HG02884 (cell line): ENCODE results near the gene INPP4B.

ENCODE experiments used
- ATAC-seq: cut with Tn5 transposase; IDR thresholded peaks from one replicate; pipeline ENCODE4 v1.9.1; 2021; ENCODE audit warnings: mild to moderate bottlenecking, moderate library complexity; ENCODE audit not compliant: unreplicated experiment

The INPP4B gene

DNA sequence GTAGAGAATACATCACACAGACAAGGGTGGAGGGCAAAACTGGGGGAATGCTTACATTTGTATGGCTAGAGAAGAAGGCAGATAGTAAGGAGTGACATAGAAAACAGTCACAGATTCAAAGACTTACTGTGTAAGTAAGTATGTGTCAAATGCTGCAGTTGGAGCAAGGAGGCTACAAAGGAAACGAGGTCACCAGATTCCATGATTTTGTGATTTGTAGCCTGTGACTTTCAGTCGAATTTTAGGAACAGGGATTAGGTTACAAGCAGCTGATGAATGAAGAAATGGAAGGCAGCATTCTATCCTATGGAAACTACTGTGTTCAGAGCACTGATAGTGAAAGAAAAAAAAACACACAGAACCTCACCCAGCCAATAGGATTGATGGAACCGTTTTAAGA is 801.8 kb downstream of the INPP4B start:
- ATAC-seq: no peak

DNA sequence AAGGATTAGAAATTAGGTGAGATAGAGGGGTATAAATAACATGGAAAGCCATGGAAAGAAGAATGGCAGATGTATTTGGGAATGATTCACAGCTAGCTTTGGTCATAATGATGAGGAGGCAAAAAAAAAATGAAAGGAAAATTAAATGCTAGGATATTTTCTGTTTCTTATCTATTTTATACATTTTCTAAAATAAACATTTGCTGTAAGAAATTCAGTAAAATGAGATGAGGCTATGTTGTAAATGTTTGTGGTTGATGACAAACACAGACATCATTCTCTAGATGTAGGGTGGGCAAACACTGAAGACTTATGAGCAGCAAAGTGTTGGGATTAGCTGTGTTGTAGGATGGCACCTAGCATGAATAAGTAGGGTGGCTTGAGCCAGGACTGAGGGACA is 802.6 kb downstream of the INPP4B start:
- ATAC-seq: no peak

DNA sequence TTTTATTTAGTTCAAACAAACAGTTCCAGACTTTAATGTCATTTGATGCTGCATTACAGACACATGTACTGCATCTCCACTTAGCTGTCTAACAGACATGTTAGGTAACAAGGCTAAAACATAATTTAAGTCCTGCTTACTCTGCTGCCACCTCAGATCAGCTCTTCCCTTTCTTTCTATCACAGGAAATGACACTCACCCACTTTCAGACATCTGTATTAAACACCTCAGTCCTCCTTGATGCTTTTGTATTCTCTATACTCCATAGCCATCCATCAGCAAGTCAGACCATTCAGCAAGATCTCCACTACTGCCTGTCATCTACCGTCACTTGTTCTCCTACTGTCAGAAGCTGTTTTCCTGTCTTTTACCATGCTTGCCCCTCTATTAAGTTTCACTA is 804.3 kb downstream of the INPP4B start:
- ATAC-seq: no peak

DNA sequence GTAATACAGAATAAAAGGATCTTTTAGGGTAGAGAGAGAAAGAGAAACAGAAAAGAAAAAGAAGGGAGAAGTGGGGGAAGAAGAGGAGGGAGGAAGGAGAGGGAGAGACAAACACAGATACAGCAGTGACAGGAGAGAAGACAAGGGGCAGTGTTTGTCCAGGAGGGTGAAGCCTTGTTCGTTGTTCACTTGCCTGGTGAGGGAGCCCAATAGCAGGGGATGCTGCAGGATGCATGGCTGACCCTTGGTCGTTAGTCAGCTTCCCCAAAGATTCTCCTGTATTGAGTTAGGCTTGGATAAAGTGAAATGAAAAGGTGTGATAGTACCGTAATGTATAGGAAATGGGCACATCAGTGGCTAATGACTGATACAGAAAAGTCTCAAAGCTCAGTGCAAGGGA is 806.1 kb downstream of the INPP4B start:
- ATAC-seq: no peak

DNA sequence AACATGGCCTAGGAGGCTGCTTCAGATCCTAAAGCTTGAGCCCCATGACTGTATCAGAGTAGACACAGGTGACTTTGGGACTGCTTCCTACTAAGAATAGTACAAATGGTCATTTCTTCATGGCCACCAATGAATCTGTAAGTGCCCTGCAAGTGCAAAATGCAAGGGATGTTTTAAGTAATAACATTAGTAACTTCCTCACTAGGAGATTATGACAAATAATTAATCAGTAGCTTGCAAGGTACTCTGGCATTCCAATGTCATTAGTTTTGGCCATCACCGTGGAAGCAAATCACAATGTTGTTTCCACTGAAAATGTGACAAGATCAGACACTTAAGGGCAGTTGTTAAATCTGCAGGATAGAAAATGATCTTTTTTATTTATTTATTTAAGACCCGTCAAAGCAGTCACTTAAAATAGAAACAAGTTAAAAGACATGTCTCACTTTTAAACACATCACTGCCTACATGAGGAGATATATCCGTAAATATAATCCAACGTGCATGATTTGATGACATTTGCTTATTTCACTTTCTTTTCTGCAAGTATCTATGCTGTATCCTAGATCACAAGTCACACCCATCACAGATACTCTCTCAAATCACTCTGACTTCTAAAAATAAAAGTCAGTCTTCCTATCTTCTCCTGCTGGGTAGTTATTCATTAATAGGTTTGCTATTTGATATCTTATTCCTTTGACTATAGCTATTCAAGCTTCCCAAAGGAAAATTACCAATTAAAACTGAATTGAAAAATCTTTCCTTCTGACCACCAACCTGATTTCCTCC is 809.1 kb downstream of the INPP4B start:
- no peak for ATAC-seq

DNA sequence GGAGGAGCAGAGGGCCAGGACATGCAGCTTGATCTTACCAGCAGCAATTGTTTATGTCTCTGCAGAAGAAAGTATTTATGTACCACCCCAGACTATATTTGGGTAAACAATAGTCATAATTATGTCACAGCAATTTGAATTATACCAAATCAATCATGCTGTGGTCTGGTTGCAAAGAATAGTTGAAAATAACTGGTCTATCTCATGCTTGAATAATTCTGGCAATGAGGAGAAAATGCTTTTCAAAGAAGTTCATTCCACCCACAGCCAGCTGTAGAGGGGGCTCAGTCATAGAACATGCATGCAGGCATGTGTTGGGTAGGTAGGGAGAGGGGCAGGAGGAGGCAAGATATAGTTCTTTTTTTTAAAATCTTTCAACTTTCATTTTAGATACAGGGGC is 810.5 kb downstream of the INPP4B start:
- ATAC-seq: no peak

DNA sequence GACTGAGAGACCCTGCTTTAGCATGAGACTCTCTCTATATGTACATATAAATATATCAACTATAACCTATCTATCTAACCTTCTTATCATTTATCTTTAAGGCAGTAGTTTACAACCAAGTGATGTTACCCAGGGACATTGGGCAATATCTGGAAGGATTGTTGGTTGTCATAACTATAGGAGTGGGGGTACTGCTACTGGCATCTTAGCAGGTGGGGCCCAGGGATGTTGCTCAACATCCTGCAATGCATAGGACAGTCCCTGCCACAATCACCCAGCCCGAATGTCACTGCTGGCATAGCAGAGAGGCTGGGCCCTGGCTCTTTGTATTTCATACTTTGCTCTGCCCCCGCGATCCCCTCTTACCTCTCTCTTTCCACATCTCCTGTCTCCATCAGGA is 812.0 kb downstream of the INPP4B start:
- no peak for ATAC-seq

DNA sequence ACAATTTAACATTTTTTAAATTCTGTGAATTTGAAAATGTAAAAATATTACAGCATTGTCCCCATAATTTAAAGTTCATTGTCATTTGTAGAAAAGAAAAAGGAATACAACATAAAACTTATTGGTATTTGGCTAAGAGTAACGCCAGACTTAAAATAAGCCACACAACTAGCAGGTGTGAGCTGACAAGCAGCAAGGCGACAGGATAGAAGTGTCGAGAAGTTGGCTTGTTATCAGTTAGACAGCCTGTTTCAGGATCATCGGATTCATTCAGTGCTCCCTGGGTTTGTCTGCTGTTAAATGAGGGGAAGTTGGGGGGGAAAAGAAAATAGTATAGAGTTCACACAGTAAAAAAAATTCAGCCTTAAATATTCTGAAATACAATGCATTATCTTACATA is 816.1 kb downstream of the INPP4B start:
- no peak for ATAC-seq

DNA sequence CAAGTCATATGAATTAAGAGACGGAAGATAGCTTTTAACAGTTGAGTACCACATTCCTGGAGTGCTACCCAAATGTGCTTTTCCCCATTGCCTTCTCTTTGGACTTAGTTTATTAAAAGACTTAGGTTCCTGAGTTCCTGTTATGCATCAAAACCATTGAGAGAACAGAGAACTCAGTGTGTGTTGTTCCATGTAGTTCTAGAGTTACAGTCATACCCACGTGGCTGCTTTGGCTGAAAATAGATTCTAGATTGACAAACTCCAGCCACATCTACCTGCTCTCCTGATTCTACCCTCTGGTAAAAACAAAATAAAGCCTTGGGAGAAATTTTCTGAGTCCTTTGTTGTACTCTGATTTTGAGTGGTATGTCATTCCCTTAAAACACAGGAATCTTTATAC is 824.3 kb downstream of the INPP4B start:
- no peak for ATAC-seq

DNA sequence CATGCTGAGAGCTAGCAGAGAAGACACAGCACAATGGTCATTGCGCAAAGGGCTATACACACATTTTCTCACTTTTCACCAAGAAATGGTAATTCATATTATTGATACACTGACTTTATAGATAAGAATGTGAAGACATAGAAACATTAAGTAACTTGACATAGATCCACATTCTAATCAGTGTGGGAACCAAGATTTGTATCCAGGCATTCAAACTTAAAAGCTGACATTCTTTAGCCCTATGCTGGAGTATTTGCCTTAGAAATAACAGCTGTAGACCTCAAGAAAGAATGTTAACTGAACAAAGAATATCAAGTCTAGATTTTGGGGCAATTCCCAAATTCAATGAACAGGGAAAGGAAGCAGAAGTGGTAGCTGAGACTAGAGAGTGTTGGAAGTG is 824.9 kb downstream of the INPP4B start:
- no peak for ATAC-seq

DNA sequence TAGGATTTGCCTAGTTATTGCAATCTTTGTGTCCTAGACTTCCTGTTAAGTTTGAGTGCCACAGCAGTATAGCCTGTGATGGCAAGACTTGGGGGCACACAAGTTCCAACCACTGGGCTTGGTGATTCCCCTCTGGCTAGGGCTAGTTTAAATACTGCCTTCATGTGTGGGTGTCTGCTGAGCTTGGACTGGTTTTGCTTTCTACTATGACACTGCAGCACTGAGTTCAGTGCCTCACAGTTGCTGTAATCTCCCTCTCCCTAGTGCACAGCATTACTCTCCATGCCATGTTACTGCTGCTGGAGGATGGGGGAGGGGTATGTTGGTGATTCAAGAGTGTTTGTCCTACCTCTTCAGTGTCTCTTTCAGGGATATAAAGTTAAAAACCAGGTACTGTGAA is 830.1 kb downstream of the INPP4B start:
- peak; percentile 67 for ATAC-seq

DNA sequence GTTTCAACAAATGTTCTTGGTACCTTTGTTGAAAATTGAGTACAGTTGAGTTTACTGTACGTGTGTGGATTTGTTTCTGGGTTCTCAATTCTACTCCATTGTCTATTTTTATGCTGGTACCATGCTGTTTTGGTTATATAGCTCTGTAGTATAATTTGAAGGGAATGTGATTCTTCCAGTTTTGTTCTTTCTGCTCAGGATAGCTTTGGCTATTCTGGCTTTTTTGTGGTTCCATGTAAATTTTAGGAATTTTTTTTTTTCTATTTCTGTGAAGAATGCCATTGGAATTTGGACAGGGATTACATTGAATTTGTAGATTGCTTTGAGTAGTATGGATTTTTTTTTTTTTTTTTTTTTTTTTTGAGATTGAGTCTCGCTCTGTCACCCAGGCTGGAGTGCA is 836.4 kb downstream of the INPP4B start:
- ATAC-seq: no peak

DNA sequence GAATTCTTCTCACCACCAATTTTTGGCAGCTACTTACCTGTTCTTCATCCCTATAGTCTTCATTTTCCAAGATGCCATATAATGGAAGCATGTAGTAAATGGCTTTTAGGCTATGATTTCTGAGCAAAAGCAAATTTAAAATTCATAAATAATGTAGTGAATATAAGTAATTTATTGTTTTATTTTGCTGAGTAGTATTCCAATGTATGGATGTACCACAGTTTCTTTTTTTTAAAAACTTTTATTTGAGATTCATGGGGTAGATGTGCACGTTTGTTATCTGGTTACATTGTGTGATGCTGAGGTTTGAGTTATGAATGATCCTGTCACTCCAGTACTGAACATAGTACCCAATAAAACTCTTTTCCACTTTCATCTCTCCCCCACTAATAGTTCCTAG is 840.6 kb downstream of the INPP4B start:
- ATAC-seq: no peak

DNA sequence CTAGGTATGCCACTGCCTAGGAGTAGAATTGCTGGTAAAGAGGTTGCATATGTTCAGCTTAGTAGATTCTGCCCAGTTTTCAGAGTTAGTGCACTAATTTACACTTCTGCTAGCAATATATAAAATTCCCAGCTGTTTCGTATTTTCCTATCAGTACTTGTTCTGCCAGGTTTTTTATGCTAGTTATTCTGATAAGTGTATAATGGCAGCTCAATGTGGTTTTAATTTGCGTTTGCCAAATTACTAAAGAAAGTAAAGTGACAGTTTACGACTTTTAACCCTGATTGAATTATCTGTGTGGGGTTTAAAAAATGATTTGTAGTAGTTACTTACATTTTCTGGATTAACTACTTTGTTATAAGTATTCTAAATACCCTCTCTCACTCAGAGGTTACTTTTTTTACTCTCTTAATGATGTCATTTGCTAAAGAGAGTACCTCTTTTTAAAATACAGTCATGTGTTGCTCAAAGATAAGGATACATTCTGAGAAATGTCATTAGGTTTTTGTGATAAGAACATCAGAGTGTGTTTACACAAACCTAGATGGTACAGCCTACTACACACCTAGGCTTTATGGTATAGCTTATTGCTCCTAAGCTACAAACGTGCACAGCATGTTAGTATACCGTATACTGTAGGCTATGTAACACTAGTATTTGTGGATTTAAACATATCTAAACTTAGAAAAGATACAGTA is 846.5 kb downstream of the INPP4B start:
- no peak for ATAC-seq

DNA sequence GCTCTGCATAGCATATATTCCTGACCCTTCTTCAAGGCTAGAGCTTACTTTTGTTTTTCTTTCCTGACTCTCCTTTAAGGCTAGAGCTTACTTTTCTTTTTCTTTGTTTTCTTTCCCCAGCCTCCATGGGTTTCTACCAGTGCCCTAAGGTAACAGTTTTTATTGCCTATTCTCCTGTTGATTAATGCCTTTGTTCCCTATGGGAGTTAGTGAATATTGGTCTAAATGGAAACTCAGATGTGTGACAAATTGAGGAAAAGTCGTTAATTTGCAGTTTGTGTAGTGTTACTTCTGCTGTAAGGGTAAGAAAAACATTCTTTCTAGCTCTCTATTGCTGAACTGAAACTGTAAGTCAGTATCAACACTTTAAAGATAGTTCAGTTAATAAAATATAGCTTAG is 851.0 kb downstream of the INPP4B start:
- no peak for ATAC-seq

DNA sequence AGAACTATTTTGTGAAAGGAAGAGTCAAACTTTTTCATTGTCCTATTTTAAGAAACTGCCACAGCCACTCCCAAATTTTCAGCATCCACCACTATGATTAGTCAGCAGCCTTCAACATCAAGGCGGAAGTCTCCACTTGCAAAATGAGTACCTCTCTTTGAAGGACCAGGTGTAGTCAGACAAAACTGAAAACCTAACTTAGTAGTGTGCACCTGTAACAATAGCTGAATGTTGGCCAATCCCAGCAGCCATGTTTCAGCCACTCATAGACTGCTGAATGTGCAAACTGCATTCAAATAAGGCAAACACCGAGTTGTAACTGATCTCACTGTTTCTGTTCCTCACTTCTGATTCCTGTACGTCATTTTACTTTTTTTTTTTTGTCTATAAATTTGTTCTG is 868.7 kb downstream of the INPP4B start:
- ATAC-seq: no peak
